Aorta (tissue), 5 donors: Measurements from ENCODE around the gene SCMH1. TPM values are rescaled to one million over a fixed set of nuclear protein-coding genes. Genes with fewer than 3 reads are reported as not detected.

ENCODE experiments used
- ATAC-seq: fragments of 200-7000 bp; cut with Tn5 transposase; one replicate; pipeline ENCODE4 v1.9.1; 2022; ENCODE audit warnings: moderate library complexity; ENCODE audit not compliant: low FRiP score
- DNase-seq, 2 donors: peaks; one replicate each; pipeline ENCODE4 v3.0.0-alpha.2; 2020
- H3K27ac ChIP-seq, 2 donors: one replicate each; pipeline ENCODE4 v1.5.1; 2013; ENCODE audit warnings: low read length in 2 of 2, mild to moderate bottlenecking in 2 of 2, moderate library complexity in 2 of 2, control low read depth in 1 of 2, inconsistent platforms in 1 of 2, low read depth in 1 of 2
- H3K27me3 ChIP-seq, 2 donors: one replicate each; pipeline ENCODE4 v1.6.1; 2013; ENCODE audit warnings: control low read depth in 1 of 2, low read length in 1 of 2, mild to moderate bottlenecking in 1 of 2, moderate library complexity in 1 of 2; ENCODE audit not compliant: insufficient read depth in 2 of 2, control insufficient read depth in 1 of 2
- H3K36me3 ChIP-seq, 2 donors: one replicate each; pipeline ENCODE4 v1.6.1; 2013; ENCODE audit warnings: control low read depth in 1 of 2, low read length in 1 of 2, mild to moderate bottlenecking in 1 of 2; ENCODE audit not compliant: insufficient read depth in 2 of 2, control insufficient read depth in 1 of 2
- H3K4me1 ChIP-seq, 2 donors: one replicate each; pipeline ENCODE4 v1.6.1; 2013; ENCODE audit warnings: low read length in 2 of 2, control low read depth in 1 of 2, mild to moderate bottlenecking in 1 of 2, moderate library complexity in 1 of 2; ENCODE audit not compliant: insufficient read depth in 2 of 2, control insufficient read depth in 1 of 2
- H3K4me3 ChIP-seq, 2 donors: one replicate each; pipeline ENCODE4 v1.5.1; 2013; ENCODE audit warnings: low read length in 2 of 2, control low read depth in 1 of 2, mild to moderate bottlenecking in 1 of 2
- H3K9me3 ChIP-seq: one replicate; pipeline ENCODE4 v1.6.1; 2013; ENCODE audit warnings: mild to moderate bottlenecking, low read length; ENCODE audit not compliant: control insufficient read depth
- WGBS, 2 donors: extraction: QIAGEN DNeasy Blood & Tissue Kit; methylation state at CpG; one replicate each; pipeline ENCODE4 v1.1.7; 2013; 5-methylcytosine and 5-hydroxymethylcytosine counted together
- intact Hi-C, 2 donors: fragments of 100-400 bp; cut with DNase I; formaldehyde crosslinking; loops; one replicate each; pipeline versions ENCODE4 v1.14.2 to v1.15.0; 2022
- polyA plus RNA-seq, 2 donors: library from polyadenylated mRNA; stranded (reverse); fragments of 200-250 nt; gene quantifications; one replicate each; pipeline ENCODE4 v1.2.3, GENCODE V29; 2013
- total RNA-seq, 2 donors: library from RNA; stranded (reverse); fragmentation: NEBNext Ultra II Directional; extraction: Animal tissue kit (Norgen Biotek cat#: 25700); gene quantifications; one replicate each; pipeline ENCODE4 v1.2.1, GENCODE V29; 2021
- donor health status: healthy with polysubstance abuse.
- donor health status: Bipolar disorder and iron deficiency.
- donor health status: DM: no; HTN: no; CAD: no.
- donor health status: DM: no; HTN: no; CAD: no.
- donor health status: DM: yes; HTN: yes; CAD: no.

The SCMH1 gene
- total and polyA plus RNA-seq, 4 donors, result 36.2 to 60.7 (median 47.4) TPM

- no peaks in the 10 kb centered on the region for H3K36me3 ChIP-seq
These were observed 185.2 kb downstream of the SCMH1 start for GRCh38 chr1:41056907-41057306.

DNA sequence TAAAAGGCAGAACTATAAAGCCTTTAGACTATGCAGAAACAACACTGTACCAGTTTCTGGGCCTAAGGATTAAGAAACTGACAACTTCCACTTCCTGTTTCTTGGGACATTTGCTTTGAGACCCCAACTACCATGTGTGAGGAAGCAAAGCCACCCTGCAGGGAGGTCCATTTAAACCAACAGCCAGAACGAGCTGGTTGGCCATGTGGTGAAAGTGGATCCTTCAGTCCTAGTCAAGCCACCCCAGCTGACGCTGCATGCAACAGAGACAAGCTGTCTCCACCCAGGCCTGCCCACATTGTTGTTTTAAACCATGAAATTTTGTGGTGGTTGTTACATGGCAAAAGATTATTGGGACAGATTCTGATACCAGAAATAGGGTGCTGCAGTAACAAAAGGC lies 188.8 kb downstream of the SCMH1 start:
- H3K27me3 ChIP-seq, result no peaks in the 10 kb centered on the region
- H3K36me3 ChIP-seq, result peaks cover 0 to 4% of the 10 kb centered on the region in 2 donors
- no peak overlapping the region for H3K27ac ChIP-seq
- DNase-seq (no peak), ATAC-seq (no peak)
- no peaks in the 10 kb centered on the region for H3K9me3 ChIP-seq
- WGBS, 2 donors, result 74 to 79% methylated on average over 2 of the region's 2 CpGs
- no peaks in the 10 kb centered on the region for H3K4me1 ChIP-seq
- no peak overlapping the region for H3K4me3 ChIP-seq
- intact Hi-C loops, result no loop called here

More at GRCh38 chr1:41056907-41057306, 185.2 kb downstream of the SCMH1 start:
- Histone ChIP-seq H3K27ac (no peak overlapping the region), H3K9me3 (no peaks in the 10 kb centered on the region), H3K27me3 (no peaks in the 10 kb centered on the region), H3K4me1 (no peaks in the 10 kb centered on the region), H3K4me3 (no peak overlapping the region)
- DNase-seq, result no peak
- intact Hi-C loops, result no loop called here
- WGBS, 2 donors, result 92 to 93% methylated on average over 5 of the region's 5 CpGs
- ATAC-seq, result no peak

DNA sequence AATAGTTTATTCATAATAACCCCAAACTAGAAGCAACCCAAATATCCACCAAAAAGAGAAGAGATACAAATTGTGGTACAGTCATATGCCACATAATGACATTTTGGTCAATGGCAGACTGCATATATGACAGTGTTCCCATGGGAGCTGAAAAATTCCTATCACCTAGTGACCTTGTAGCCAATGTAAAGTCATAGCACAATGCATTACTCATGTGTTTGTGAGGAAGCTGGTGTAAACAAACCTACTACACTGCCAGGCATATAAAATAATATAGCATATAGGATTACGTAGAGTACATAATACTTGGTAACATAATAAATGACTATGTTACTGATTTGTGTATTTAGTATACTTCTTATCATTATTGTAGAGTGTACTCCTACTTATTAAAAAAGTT lies 191.1 kb downstream of the SCMH1 start:
- no peak overlapping the region for H3K27ac ChIP-seq
- 90 to 94% methylated on average over 1 of the region's 1 CpG for WGBS, 2 donors
- ATAC-seq (no peak), DNase-seq (no peak)
- H3K4me3 ChIP-seq, result no peak overlapping the region
- no peaks in the 10 kb centered on the region for H3K27me3 ChIP-seq
- H3K36me3 ChIP-seq, result peaks cover 0 to 4% of the 10 kb centered on the region in 2 donors
- intact Hi-C loops, result no loop called here
- H3K9me3 ChIP-seq, result no peaks in the 10 kb centered on the region
- H3K4me1 ChIP-seq, result peaks cover 0 to 2% of the 10 kb centered on the region in 2 donors

DNA sequence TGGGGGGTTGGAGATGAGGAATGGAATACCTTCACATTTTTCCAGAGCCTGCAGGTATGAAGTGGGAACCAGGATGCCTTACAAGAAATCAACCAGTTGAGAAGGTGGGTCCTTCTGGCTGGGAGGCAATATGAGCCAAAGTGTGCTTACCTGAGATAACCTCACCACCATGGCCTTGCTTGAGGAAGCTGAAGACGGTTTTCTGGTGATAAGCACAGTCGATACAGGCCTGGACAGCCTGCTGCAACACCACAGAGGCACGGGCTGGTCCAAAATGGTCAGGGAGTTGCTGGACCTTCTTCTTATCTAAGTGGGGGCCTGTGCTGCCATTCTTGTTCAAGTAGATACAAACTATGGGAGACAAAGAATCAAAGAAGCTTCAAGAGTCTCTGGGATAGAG lies 193.6 kb downstream of the SCMH1 start:
- H3K4me3 ChIP-seq, result no peak overlapping the region
- no peak for ATAC-seq
- no peak for DNase-seq
- intact Hi-C loops, result loop anchor here (5.0 to 10.0 kb wide), 5 partner anchors 49 to 196 kb away; partner anchors contain the start of gene SCMH1 (in 2 of the 2)
- 93% methylated on average over 3 of the region's 3 CpGs for WGBS, 2 donors
- no peaks in the 10 kb centered on the region for H3K9me3 ChIP-seq
- peak overlapping the region in 1 of 2 donors; percentile 17 for H3K27ac ChIP-seq
- H3K36me3 ChIP-seq, result peaks cover 0 to 6% of the 10 kb centered on the region in 2 donors
- peaks cover 7 to 16% of the 10 kb centered on the region in 2 donors for H3K4me1 ChIP-seq
- no peaks in the 10 kb centered on the region for H3K27me3 ChIP-seq

DNA sequence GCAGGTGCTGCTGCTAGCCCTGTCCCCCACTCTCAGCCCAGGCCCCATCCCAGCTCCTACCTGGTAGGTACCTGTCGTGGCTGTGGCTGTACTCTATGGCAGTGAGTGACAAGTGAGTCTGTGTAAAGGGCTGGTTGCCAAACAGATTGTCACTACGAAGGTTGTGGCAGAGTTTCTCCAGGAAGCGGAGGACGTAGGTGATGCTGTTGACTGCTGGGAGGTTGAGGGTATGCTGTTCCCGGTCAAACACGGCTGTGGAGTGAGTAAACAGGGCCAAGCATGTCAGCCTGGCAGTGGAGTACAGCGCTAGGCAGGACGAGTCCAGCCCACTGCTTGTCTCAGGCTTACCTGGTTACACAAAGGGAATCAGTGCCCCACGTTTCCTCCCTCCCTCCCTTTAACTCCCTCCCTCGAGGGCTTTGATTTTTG lies 195.7 kb downstream of the SCMH1 start:
- intact Hi-C loops, result loop anchor here (5.0 to 10.0 kb wide), 5 partner anchors 51 to 198 kb away; partner anchors contain the start of gene SCMH1 (in 2 of the 2)
- ATAC-seq (peak; percentile 28), DNase-seq (no peak)
- Histone ChIP-seq H3K4me1 (peaks cover 7 to 16% of the 10 kb centered on the region in 2 donors), H3K9me3 (no peaks in the 10 kb centered on the region), H3K27me3 (no peaks in the 10 kb centered on the region), H3K36me3 (peaks cover 3 to 8% of the 10 kb centered on the region in 2 donors), H3K27ac (peak overlapping the region; percentile 46 to 99), H3K4me3 (no peak overlapping the region)
- WGBS, 2 donors, result 20 to 29% methylated on average over 10 of the region's 10 CpGs

DNA sequence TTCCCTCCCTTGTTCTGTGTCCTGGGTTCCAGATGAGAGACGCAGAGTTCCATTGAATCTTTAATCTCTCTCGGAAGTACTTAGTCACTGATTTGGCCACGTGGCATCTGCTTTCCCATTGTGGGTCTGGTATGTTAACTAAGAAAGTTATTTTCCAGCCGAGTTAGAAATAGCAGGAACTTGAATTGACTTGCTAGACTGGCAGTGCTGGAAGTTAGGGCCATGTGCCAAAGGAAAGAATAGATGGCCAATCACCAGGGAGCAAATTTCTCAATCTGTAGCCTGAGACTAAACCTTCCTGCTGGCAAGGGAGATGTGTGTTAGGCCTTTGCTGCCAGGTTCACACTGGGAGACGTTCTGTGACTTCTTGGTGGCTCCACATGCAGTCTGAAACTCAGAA lies 196.4 kb downstream of the SCMH1 start:
- no peaks in the 10 kb centered on the region for H3K9me3 ChIP-seq
- 4 to 5% methylated on average over 5 of the region's 5 CpGs for WGBS, 2 donors
- H3K27me3 ChIP-seq, result no peaks in the 10 kb centered on the region
- peak; percentile 75 to 81 for DNase-seq
- peak; percentile 90 for ATAC-seq
- H3K4me1 ChIP-seq, result peaks cover 7 to 16% of the 10 kb centered on the region in 2 donors
- intact Hi-C loops, result loop anchor here (2.0 to 10.0 kb wide), 6 partner anchors 52 to 199 kb away; partner anchors contain the start of gene SCMH1 (in 2 of the 2)
- H3K36me3 ChIP-seq, result peaks cover 3 to 8% of the 10 kb centered on the region in 2 donors
- H3K4me3 ChIP-seq, result no peak overlapping the region
- H3K27ac ChIP-seq, result peak overlapping the region; percentile 62 to 99

DNA sequence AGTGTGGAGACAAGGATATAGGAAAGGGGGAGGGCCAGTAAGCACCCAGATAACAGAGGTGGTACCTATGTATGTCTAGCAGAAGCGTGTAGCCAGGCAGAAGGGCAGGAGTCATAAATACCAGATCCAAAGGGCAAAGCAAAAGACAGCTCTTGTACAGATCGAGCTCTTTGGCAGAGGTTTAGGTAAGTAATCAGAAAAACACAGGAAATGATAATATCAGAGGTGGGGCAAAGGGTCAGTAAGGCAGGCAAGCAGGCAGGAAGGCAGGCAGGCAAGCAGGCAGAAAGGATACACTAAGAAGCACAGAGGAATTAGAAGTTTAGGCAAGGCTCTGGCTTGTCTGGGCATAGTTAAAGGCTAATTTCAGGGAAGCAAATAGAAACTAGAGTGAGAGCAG lies 197.9 kb downstream of the SCMH1 start:
- intact Hi-C loops, result loop anchor here (2.0 to 10.0 kb wide), 2 partner anchors 67 to 201 kb away; partner anchors contain the start of gene SCMH1 (in 1 of the 2)
- H3K27ac ChIP-seq, result peak overlapping the region; percentile 86 to 94
- 34 to 36% methylated on average over 2 of the region's 2 CpGs for WGBS, 2 donors
- ATAC-seq, result no peak
- H3K4me3 ChIP-seq, result no peak overlapping the region
- H3K4me1 ChIP-seq, result peaks cover 7 to 16% of the 10 kb centered on the region in 2 donors
- no peaks in the 10 kb centered on the region for H3K9me3 ChIP-seq
- H3K36me3 ChIP-seq, result peaks cover 3 to 8% of the 10 kb centered on the region in 2 donors
- no peaks in the 10 kb centered on the region for H3K27me3 ChIP-seq
- DNase-seq, result no peak

- peaks cover 5 to 12% of the 10 kb centered on the region in 2 donors for H3K36me3 ChIP-seq
- no peak overlapping the region for H3K4me3 ChIP-seq
- no peak overlapping the region for H3K27ac ChIP-seq
- no peaks in the 10 kb centered on the region for H3K27me3 ChIP-seq
- H3K4me1 ChIP-seq, result peaks cover 7 to 16% of the 10 kb centered on the region in 2 donors
- WGBS, 2 donors, result 92 to 98% methylated on average over 3 of the region's 3 CpGs
- DNase-seq (no peak), ATAC-seq (no peak)
- no peaks in the 10 kb centered on the region for H3K9me3 ChIP-seq
- intact Hi-C loops, result loop anchor here in 1 of 2 donors (10.0 kb wide), 1 partner anchor 203 kb away; the partner anchor contains the start of gene SCMH1
These were observed 200.4 kb downstream of the SCMH1 start for GRCh38 chr1:41041614-41042270.

DNA sequence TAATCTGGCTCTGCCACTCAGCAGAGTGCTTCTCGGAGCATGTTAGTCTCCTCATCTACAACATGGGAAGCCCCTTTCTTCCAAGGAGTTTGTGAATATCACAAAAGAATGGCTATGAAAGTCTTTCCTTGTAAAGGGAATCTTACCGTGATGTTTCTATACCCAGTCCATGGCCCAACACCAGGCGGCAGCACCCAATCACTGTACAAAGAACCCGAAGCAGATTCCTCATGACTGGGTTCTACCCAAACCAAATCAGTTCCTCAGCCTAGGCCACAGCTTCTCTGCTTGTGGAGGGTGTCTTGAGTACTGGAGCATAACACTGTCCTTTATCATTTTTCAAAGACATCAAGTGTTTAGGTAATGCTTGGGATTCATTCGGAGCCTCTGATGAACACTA lies 204.0 kb downstream of the SCMH1 start:
- ATAC-seq, result no peak
- intact Hi-C loops, result no loop called here

More for the DNA sequence above, 204.0 kb downstream of the SCMH1 start:
- Histone ChIP-seq H3K4me3 (no peak overlapping the region), H3K27me3 (no peaks in the 10 kb centered on the region), H3K27ac (no peak overlapping the region), H3K9me3 (no peaks in the 10 kb centered on the region), H3K4me1 (no peaks in the 10 kb centered on the region), H3K36me3 (peaks cover 11 to 14% of the 10 kb centered on the region in 2 donors)
- WGBS, 2 donors, result 81 to 83% methylated on average over 5 of the region's 5 CpGs
- DNase-seq, result no peak
